Stomach smooth muscle (tissue), 2 donors: ENCODE results near the gene HSD17B1.

ENCODE experiments used
- H3K27ac ChIP-seq: one replicate; pipeline ENCODE4 v1.7.0; 2013; ENCODE audit warnings: mild to moderate bottlenecking, low read length, inconsistent platforms
- H3K27me3 ChIP-seq, 2 donors: one replicate each; pipeline ENCODE4 v1.7.0; 2013; ENCODE audit warnings: low read length in 2 of 2; ENCODE audit not compliant: insufficient read depth in 2 of 2, control insufficient read depth in 1 of 2
- H3K36me3 ChIP-seq, 2 donors: one replicate each; pipeline ENCODE4 v1.7.0; 2013; ENCODE audit warnings: low read length in 2 of 2; ENCODE audit not compliant: control insufficient read depth in 2 of 2, insufficient read depth in 2 of 2
- H3K4me1 ChIP-seq: one replicate; pipeline ENCODE4 v1.7.0; 2013; ENCODE audit warnings: low read length; ENCODE audit not compliant: control insufficient read depth, insufficient read depth
- H3K4me3 ChIP-seq, 2 donors: one replicate each; pipeline ENCODE4 v1.7.0; 2013; ENCODE audit warnings: low read length in 2 of 2
- H3K9ac ChIP-seq, 2 donors: one replicate each; pipeline ENCODE4 v1.7.0; 2013; ENCODE audit warnings: low read length in 2 of 2, mild to moderate bottlenecking in 1 of 2
- H3K9me3 ChIP-seq, 2 donors: one replicate each; pipeline ENCODE4 v1.7.0; 2013; ENCODE audit warnings: low read length in 2 of 2; ENCODE audit not compliant: control insufficient read depth in 2 of 2
- donor health status: healthy.
- donor health status: Pancreatic carcinoma.

HSD17B1 gene

DNA sequence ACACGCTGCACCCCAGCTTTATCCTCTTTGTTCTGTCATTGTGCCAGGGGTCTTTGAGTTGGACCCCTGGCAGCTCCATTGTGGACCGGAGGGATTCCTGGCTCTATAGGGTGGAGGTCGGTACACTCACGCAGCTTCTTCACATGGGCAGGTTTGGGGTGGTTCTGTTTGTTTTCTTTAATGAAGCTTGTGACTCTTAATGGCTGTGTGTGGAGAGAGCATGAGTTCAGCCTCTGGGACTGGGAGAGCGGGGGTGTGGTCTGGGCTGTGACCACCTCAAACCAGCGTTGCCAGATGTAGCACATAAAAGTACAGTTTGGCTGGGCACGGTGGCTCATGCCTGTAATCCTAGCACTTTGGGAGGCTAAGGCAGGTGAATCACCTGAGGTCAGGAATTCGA is 37.9 kb upstream of the HSD17B1 start:
- peaks cover 51% of the 10 kb centered on the region for H3K4me1 ChIP-seq
- H3K4me3 ChIP-seq, result no peak overlapping the region
- no peaks in the 10 kb centered on the region for H3K9me3 ChIP-seq
- H3K27me3 ChIP-seq, result no peaks in the 10 kb centered on the region
- peak overlapping the region; percentile 46 for H3K27ac ChIP-seq
- H3K36me3 ChIP-seq, result peaks cover 14 to 27% of the 10 kb centered on the region in 2 donors
- H3K9ac ChIP-seq, result peak overlapping the region in 1 of 2 donors; percentile 2

DNA sequence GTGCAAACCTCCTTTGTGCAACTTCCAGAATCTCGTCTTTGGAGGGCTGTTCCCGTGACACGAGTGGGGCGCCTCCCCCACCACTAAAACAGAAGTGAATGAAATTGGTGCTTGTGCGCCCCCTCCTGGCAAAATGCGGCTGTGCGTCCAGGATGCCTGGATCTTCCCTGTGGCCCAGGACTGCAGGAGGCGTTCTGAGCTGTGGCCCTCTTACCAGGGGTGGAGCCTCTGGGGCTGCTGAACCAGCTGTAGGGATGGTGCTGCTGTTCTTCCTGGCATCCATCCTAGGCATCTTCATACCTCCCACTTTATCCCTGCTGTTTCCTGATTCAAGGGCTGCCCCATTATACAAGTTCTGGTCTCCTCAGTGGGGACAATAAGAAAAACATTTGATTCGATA is 35.2 kb upstream of the HSD17B1 start:
- peaks cover 74% of the 10 kb centered on the region for H3K4me1 ChIP-seq
- H3K27me3 ChIP-seq, result no peaks in the 10 kb centered on the region
- H3K9me3 ChIP-seq, result no peaks in the 10 kb centered on the region
- H3K9ac ChIP-seq, result peak overlapping the region in 1 of 2 donors; percentile 46
- peak overlapping the region in 1 of 2 donors; percentile 22 for H3K4me3 ChIP-seq
- H3K36me3 ChIP-seq, result peaks cover 6 to 19% of the 10 kb centered on the region in 2 donors
- H3K27ac ChIP-seq, result peak overlapping the region; percentile 100

DNA sequence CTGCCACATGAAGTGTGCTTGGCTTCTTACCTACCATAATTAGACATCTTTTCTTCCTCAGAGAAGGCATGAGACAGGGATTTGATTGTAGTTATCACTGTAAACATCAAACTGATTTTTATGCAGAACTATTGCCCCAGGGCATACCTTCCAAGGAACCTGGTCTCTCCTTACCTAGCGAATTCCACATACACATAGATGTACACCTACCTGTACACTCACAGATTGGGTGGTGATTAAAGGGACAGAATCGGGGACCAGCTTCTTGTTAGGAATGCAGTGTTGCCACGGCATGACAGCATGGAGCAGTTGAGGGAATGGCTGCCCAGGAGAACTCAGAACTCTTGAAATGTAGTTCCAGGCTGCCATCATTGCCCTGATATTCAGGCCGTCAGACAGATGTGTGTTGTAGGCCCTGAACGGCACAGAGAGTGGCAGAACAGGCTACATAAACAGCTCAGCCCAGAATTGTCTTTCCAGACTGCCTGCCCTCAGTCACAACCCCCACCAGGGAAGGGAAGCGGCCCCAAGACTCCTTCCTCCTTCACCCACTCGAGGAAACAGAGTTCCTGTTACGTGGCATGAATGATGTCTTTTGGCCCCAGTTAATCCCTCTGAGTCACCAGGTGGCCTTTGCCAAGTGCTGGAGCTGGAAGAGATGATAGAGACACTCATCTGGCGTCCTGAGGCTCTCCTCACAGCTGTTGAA is 34.5 kb upstream of the HSD17B1 start:
- Histone ChIP-seq H3K27me3 (no peaks in the 10 kb centered on the region), H3K36me3 (peaks cover 6 to 19% of the 10 kb centered on the region in 2 donors), H3K9ac (peak overlapping the region; percentile 61 to 84), H3K4me1 (peaks cover 77% of the 10 kb centered on the region), H3K27ac (peak overlapping the region; percentile 100), H3K9me3 (no peaks in the 10 kb centered on the region), H3K4me3 (peak overlapping the region; percentile 5 to 44)

DNA sequence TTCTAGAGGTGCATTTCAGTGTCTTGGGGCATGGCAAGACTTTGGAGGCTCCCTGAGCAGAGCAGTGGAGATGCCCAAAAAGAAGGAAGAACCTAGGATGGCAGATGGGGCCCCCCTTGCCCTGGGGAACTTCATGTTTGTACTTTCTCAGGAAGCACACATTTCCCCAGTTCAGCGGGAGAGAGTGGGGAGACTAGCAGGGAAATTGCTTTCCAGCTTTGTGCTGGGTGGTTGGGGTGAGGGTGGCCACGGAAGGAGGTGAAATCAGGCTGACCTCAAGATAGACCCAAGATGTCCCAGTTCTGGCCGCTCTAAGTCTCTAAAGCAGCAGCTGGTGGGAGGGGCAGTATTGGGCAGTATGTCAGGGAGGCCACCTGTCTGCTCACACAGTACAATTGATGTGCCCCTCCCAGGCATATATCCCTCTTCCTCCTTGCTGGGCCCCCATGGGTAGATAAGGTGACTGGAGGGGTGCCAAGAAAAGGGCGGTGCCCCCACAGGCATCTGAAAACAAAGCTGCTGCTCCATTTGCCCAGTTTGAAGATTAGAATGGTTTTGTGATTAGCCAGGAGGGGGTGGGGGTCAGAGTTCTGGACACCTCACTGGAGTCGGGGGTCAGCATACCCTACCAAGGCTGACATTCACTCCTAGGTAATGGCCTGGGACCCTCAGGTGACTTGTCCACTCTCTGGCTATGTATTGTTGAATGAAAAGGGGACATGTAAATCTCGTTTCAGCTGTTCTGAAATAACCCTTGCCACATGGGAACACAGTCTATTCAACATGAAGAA is 33.8 kb upstream of the HSD17B1 start:
- Histone ChIP-seq H3K4me1 (peaks cover 74% of the 10 kb centered on the region), H3K4me3 (peak overlapping the region in 1 of 2 donors; percentile 41), H3K9me3 (no peaks in the 10 kb centered on the region), H3K9ac (peak overlapping the region; percentile 61 to 84), H3K36me3 (peaks cover 6 to 16% of the 10 kb centered on the region in 2 donors), H3K27me3 (no peaks in the 10 kb centered on the region), H3K27ac (peak overlapping the region; percentile 100)

DNA sequence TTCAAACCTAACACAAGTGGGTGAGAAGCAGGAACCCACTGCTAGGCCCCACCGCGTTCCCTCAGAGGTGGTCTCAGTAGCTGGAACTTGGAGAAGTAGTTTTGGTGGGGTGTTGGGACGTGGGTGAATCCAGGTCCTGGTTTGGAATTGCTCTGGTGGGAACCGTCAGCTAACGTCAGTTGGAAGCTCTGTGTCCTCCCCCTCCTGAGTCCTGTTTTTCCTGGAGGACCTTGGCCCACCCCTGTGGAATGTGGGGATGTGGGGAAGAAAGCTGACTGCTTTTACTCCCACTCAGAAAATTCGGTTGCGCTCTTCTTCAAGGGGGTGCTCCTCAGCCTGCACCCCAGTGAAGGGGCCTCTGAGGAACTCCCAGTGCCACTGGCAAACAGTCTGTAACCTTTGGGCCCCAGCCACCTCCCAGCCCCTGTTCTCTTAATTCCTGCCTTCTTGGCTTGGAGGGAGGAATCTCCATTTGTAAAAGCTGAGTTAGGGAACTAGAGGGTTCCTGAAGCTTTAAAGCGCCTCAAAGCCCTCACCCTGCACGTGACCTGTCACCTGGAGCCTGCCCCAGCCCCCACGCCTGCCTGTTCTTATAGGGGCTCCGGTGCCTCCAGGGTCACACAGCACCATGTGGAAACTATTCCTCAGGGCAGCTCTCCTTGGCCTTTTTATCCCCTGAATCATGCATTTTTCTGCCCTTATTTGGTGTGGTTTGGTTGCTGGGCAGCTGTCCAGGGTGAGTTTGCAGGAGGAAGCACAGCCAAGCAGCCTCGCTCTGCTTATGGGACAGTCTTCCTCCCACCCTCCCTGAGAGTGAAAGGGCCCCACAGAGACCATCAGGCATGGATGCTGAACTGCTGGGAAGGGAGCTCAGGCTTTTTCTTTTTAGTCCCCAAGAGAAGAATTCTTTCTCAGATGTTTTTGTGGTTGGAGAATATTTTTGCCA is 32.9 kb upstream of the HSD17B1 start:
- no peaks in the 10 kb centered on the region for H3K9me3 ChIP-seq
- peak overlapping the region; percentile 61 to 84 for H3K9ac ChIP-seq
- peaks cover 74% of the 10 kb centered on the region for H3K4me1 ChIP-seq
- no peaks in the 10 kb centered on the region for H3K27me3 ChIP-seq
- H3K4me3 ChIP-seq, result peak overlapping the region; percentile 34 to 41
- peak overlapping the region; percentile 100 for H3K27ac ChIP-seq
- H3K36me3 ChIP-seq, result peaks cover 6 to 7% of the 10 kb centered on the region in 2 donors

DNA sequence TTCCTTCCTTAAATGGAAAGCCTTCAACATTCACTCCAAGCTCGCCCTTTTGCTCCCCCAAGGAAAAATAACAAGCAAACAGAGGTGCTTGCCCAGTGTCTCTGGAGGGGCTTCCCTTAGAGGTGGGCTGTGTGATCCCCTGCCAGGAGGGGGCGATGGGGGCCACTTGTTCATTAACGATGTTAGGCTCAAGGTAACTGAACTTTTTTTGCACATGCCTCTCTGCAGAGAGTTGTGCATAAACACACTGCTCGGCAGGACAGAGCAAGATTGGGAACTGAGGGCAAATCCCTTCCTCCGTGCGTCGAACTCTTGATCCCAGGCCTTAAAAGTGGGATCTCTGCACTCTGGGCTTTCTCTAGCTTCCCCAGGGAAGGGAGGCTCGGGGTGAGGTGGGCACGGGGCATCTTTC is 32.2 kb upstream of the HSD17B1 start:
- H3K4me3 ChIP-seq, result peak overlapping the region; percentile 34 to 47
- peaks cover 6% of the 10 kb centered on the region in 2 donors for H3K36me3 ChIP-seq
- peak overlapping the region; percentile 100 for H3K27ac ChIP-seq
- H3K4me1 ChIP-seq, result peaks cover 77% of the 10 kb centered on the region
- no peaks in the 10 kb centered on the region for H3K9me3 ChIP-seq
- no peaks in the 10 kb centered on the region for H3K27me3 ChIP-seq
- peak overlapping the region; percentile 61 to 74 for H3K9ac ChIP-seq

DNA sequence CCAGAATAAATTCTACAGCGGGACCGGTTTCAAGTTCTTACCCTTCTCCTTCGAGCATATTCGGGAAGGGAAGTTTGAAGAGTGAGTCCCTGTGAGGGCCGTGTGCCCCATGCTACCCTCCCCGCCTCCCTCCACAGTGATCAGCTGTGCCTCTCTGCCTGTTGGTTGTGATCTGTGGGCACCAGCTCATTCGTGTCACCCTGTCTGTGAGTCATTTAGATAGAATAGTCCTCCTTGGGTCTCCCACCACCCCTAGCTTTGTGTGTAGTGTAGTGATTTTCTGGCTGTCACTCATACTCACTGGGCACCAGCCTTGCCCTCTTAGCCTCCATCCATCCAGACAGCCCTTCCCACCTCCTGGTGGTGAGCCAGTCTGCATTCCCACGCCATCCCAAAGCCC is 31.7 kb upstream of the HSD17B1 start:
- H3K4me3 ChIP-seq, result peak overlapping the region; percentile 21 to 47
- peak overlapping the region; percentile 61 to 74 for H3K9ac ChIP-seq
- no peaks in the 10 kb centered on the region for H3K27me3 ChIP-seq
- peaks cover 6% of the 10 kb centered on the region in 2 donors for H3K36me3 ChIP-seq
- H3K4me1 ChIP-seq, result peaks cover 78% of the 10 kb centered on the region
- no peaks in the 10 kb centered on the region for H3K9me3 ChIP-seq
- H3K27ac ChIP-seq, result peak overlapping the region; percentile 100

DNA sequence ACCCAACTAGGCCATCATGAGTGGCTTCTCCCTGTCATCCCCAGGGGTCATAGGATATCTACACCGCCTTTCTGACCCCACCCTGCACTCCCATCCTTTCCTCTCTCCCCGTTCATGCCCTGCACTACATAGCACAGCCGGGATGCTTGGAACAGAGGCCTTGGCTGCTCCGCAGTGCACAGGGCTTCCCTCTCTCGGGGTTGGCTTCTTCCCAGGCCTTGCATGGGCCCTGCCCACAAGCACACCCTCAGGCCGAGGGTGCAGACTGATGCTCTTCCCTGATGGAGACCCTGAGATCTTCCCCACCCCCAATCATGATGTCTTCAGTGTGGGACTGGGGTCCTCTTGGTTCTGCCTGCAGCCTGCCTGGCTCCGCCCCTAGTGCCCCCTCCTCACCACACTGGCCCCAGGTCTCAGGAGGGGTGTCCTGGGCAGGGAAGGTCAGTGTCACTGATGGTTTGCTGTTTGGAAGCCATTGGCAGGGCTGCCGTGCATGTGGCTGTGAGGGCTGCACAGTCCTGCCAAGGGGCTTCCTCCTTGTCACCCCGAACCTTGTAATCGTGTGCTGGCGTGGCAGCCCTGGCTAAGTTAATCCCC is 31.0 kb upstream of the HSD17B1 start:
- Histone ChIP-seq H3K9ac (peak overlapping the region; percentile 61 to 74), H3K4me1 (peaks cover 74% of the 10 kb centered on the region), H3K9me3 (no peaks in the 10 kb centered on the region), H3K4me3 (peak overlapping the region; percentile 21 to 47), H3K27ac (peak overlapping the region; percentile 100), H3K27me3 (no peaks in the 10 kb centered on the region), H3K36me3 (peaks cover 0 to 2% of the 10 kb centered on the region in 2 donors)

DNA sequence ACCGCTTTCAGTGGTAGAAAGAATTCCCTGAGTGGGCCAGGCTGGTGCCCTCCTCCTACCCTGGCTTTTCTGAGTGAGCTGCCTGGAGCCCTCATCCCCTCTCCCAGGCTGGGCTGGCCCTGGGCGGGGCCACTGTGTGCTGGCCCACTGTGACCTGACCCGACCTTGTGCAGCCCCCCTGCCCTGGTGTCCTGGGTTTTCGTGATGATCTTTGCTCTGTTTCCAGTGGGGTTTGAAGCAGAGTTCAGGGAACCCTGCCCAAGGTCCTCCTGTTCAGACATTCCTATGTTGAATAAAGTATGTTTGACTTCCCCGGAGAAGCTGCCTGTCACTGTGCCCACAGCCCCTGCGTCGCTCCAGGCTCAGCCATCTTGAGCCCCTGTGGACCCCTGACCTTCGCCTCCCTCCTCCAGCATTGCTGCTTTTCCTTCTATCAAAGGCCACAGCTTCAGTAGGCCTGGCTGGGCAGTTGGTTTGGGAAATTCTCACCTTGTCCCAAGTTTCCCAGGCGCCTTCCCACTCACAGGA is 30.4 kb upstream of the HSD17B1 start:
- H3K27me3 ChIP-seq, result no peaks in the 10 kb centered on the region
- peak overlapping the region; percentile 100 for H3K27ac ChIP-seq
- H3K4me3 ChIP-seq, result peak overlapping the region in 1 of 2 donors; percentile 47
- H3K36me3 ChIP-seq, result peaks cover 0 to 2% of the 10 kb centered on the region in 2 donors
- no peaks in the 10 kb centered on the region for H3K9me3 ChIP-seq
- H3K9ac ChIP-seq, result peak overlapping the region; percentile 61 to 74
- H3K4me1 ChIP-seq, result peaks cover 74% of the 10 kb centered on the region
